HepG2 (cell line): ENCODE measurements around the gene OGFOD3. TPM values are rescaled to one million over a fixed set of nuclear protein-coding genes. Genes with fewer than 3 reads are reported as not detected.

Experiments
- ARNTL ChIP-seq: sonication (generic); formaldehyde crosslinking; IDR thresholded peaks from 2 replicates; pipeline ENCODE4 v1.4.0; 2020; ENCODE audit warnings: mild to moderate bottlenecking, missing genetic modification reagents
- ELF1 ChIP-seq: sonication (generic); formaldehyde crosslinking; IDR thresholded peaks from 2 replicates; pipeline ENCODE4 v1.4.0; 2020; ENCODE audit warnings: missing genetic modification reagents
- FOSL2 ChIP-seq: sonication (generic); formaldehyde crosslinking; IDR thresholded peaks from 2 replicates; pipeline ENCODE4 v1.4.0; 2020; ENCODE audit warnings: missing genetic modification reagents
- HOXD1 ChIP-seq: sonication (generic); formaldehyde crosslinking; IDR thresholded peaks from 2 replicates; pipeline ENCODE4 v1.5.0; 2020; ENCODE audit warnings: missing genetic modification reagents
- MATR3 ChIP-seq: sonication (generic); formaldehyde crosslinking; IDR thresholded peaks from 2 replicates; pipeline ENCODE4 v1.4.0; 2020; ENCODE audit warnings: missing genetic modification reagents
- ZBTB42 ChIP-seq: sonication (generic); formaldehyde crosslinking; IDR thresholded peaks from 2 replicates; pipeline ENCODE4 v1.5.0; 2020; ENCODE audit warnings: mild to moderate bottlenecking, missing genetic modification reagents
- ZFP37 ChIP-seq: sonication (generic); formaldehyde crosslinking; IDR thresholded peaks from 2 replicates; pipeline ENCODE4 v1.4.0; 2020; ENCODE audit warnings: missing genetic modification reagents, borderline replicate concordance
- ZNF10 ChIP-seq: sonication (generic); formaldehyde crosslinking; IDR thresholded peaks from 2 replicates; pipeline ENCODE4 v1.4.0; 2020; ENCODE audit warnings: mild to moderate bottlenecking, low read depth, missing genetic modification reagents, borderline replicate concordance
- ZNF234 ChIP-seq: sonication (generic); formaldehyde crosslinking; conservative IDR thresholded peaks from 2 replicates; pipeline ENCODE4 v1.5.1; 2020; ENCODE audit warnings: mild to moderate bottlenecking, missing genetic modification reagents
- ZNF337 ChIP-seq: sonication (generic); formaldehyde crosslinking; IDR thresholded peaks from 2 replicates; pipeline ENCODE4 v1.5.1; 2020; ENCODE audit warnings: missing genetic modification reagents, low read depth, mild to moderate bottlenecking, borderline replicate concordance
- ZNF558 ChIP-seq: sonication (generic); formaldehyde crosslinking; IDR thresholded peaks from 2 replicates; pipeline ENCODE4 v1.9.0; 2022; ENCODE audit warnings: mild to moderate bottlenecking, missing genetic modification reagents, borderline replicate concordance
- ZNF841 ChIP-seq: sonication (generic); formaldehyde crosslinking; IDR thresholded peaks from 2 replicates; pipeline ENCODE4 v1.8.1; 2023; ENCODE audit warnings: missing genetic modification reagents, borderline replicate concordance
- polyA plus RNA-seq, 8 experiments: library from polyadenylated mRNA; depleted of rRNA in 3 of 8; stranded (reverse) in 7 of 8; unstranded in 1 of 8; fragments of >200 nt; fragmentation: Illumina TruSeq in 4 of 8; extraction: Trizol in 4 of 8; gene quantifications; 2 replicates each; pipeline versions ENCODE4 v1.2.1 to v1.2.3, GENCODE V29; 2011 to 2016; ENCODE audit warnings: low read depth in 4 of 8, missing spikeins in 1 of 8, mixed read lengths in 1 of 8; ENCODE audit not compliant: insufficient read depth in 1 of 8
- total RNA-seq, 5 experiments: library from RNA; depleted of rRNA; stranded (reverse); fragments of >200 nt; fragmentation: Illumina TruSeq; extraction: Trizol; gene quantifications; 2 replicates each; pipeline ENCODE4 v1.2.3, GENCODE V29; 2016; ENCODE audit warnings: low read depth in 1 of 5
- TF ChIP-seq, protein P1 (sequence below): sonication (generic); formaldehyde crosslinking; IDR thresholded peaks from 2 replicates; pipeline ENCODE4 v1.8.0; 2022; ENCODE audit warnings: mild to moderate bottlenecking, missing genetic modification reagents, moderate library complexity
- TF ChIP-seq, protein P2 (sequence below): sonication (generic); formaldehyde crosslinking; IDR thresholded peaks from 2 replicates; pipeline ENCODE4 v1.5.0; 2020; ENCODE audit warnings: mild to moderate bottlenecking, missing genetic modification reagents
- TF ChIP-seq, protein P3 (sequence below): IDR thresholded peaks from 2 replicates; pipeline ENCODE4 v1.6.1; 2012; ENCODE audit warnings: low read length, improper control_type of control experiment
- TF ChIP-seq, protein P4 (sequence below): sonication (generic); formaldehyde crosslinking; IDR thresholded peaks from 2 replicates; pipeline ENCODE4 v1.5.0; 2020; ENCODE audit warnings: missing genetic modification reagents
- TF ChIP-seq, protein P5 (sequence below): sonication (generic); formaldehyde crosslinking; IDR thresholded peaks from 2 replicates; pipeline ENCODE4 v1.5.0; 2020; ENCODE audit warnings: missing genetic modification reagents
- TF ChIP-seq, protein P6 (sequence below): sonication (generic); formaldehyde crosslinking; conservative IDR thresholded peaks from 2 replicates; pipeline ENCODE4 v1.4.0; 2020; ENCODE audit warnings: missing genetic modification reagents

Gene OGFOD3
- total and polyA plus RNA-seq, 2 of the 13 experiments (the other 11 are each of a cell fraction or from before 2014, with no cell fraction given): 40.0 to 42.1 TPM

DNA sequence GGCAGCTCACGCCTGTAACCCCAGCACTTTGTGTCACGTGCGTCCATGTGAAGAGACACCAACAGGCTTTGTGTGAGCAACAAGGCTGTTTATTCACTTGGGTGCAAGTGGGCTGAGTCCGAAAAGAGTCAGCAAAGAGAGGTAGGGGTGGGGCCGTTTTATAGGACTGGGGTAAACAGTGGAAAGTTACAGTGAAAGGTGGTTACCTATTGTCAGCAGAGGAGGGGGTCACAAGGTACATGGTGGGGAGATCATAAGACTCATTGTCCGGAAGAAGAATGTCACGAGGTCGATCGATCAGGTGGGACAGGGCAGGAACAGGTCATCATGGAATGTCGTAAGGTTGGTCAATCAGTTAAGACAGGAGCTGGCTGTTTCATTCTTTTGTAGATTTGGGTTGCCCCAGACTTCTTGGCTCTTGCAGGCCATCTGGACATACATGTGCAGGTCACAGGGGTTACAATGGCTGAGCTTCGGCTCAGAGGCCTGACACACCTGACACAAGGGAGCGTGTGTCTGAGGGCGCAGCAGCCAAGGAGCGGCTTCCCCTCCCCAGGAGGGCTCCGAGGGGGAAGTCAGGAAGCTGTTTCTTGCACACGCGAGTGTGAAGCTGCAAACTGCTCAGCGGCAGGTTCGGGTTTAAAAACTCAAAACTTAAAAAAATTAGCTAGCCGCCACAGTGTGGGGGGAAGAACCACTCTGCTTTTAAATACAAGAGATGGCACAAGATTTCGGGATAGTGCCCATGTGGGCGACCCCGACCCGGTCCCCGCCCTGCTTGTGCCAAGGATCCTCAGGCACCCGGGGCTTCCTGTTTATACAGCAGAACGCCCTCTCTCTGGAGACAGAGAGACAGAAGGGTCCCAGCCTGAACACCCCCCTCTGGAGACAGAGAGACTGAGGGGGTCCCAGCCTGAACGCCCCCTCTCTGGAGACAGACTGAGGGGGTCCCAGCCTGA is 71.8 kb downstream of the OGFOD3 start (continued):
- TF ChIP-seq, protein P1, sequence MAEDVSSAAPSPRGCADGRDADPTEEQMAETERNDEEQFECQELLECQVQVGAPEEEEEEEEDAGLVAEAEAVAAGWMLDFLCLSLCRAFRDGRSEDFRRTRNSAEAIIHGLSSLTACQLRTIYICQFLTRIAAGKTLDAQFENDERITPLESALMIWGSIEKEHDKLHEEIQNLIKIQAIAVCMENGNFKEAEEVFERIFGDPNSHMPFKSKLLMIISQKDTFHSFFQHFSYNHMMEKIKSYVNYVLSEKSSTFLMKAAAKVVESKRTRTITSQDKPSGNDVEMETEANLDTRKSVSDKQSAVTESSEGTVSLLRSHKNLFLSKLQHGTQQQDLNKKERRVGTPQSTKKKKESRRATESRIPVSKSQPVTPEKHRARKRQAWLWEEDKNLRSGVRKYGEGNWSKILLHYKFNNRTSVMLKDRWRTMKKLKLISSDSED (CRISPR knock-in tag): no peak
- TF ChIP-seq, protein P2, sequence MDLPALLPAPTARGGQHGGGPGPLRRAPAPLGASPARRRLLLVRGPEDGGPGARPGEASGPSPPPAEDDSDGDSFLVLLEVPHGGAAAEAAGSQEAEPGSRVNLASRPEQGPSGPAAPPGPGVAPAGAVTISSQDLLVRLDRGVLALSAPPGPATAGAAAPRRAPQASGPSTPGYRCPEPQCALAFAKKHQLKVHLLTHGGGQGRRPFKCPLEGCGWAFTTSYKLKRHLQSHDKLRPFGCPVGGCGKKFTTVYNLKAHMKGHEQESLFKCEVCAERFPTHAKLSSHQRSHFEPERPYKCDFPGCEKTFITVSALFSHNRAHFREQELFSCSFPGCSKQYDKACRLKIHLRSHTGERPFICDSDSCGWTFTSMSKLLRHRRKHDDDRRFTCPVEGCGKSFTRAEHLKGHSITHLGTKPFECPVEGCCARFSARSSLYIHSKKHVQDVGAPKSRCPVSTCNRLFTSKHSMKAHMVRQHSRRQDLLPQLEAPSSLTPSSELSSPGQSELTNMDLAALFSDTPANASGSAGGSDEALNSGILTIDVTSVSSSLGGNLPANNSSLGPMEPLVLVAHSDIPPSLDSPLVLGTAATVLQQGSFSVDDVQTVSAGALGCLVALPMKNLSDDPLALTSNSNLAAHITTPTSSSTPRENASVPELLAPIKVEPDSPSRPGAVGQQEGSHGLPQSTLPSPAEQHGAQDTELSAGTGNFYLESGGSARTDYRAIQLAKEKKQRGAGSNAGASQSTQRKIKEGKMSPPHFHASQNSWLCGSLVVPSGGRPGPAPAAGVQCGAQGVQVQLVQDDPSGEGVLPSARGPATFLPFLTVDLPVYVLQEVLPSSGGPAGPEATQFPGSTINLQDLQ (CRISPR knock-in tag): no peak
- TF ChIP-seq, protein P3, sequence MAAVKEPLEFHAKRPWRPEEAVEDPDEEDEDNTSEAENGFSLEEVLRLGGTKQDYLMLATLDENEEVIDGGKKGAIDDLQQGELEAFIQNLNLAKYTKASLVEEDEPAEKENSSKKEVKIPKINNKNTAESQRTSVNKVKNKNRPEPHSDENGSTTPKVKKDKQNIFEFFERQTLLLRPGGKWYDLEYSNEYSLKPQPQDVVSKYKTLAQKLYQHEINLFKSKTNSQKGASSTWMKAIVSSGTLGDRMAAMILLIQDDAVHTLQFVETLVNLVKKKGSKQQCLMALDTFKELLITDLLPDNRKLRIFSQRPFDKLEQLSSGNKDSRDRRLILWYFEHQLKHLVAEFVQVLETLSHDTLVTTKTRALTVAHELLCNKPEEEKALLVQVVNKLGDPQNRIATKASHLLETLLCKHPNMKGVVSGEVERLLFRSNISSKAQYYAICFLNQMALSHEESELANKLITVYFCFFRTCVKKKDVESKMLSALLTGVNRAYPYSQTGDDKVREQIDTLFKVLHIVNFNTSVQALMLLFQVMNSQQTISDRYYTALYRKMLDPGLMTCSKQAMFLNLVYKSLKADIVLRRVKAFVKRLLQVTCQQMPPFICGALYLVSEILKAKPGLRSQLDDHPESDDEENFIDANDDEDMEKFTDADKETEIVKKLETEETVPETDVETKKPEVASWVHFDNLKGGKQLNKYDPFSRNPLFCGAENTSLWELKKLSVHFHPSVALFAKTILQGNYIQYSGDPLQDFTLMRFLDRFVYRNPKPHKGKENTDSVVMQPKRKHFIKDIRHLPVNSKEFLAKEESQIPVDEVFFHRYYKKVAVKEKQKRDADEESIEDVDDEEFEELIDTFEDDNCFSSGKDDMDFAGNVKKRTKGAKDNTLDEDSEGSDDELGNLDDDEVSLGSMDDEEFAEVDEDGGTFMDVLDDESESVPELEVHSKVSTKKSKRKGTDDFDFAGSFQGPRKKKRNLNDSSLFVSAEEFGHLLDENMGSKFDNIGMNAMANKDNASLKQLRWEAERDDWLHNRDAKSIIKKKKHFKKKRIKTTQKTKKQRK: no peak
- TF ChIP-seq ELF1 (CRISPR knock-in tag): peak; percentile 76
- no peak for TF ChIP-seq ZNF10
- peak; percentile 94 for TF ChIP-seq ZNF234 (CRISPR knock-in tag)
- no peak for TF ChIP-seq ZNF558 (CRISPR knock-in tag)
- peak; percentile 97 for TF ChIP-seq HOXD1 (CRISPR knock-in tag)
- TF ChIP-seq ZNF841 (CRISPR knock-in tag): no peak
- TF ChIP-seq ZBTB42: no peak
- TF ChIP-seq MATR3: no peak
- TF ChIP-seq ZFP37 (CRISPR knock-in tag): peak; percentile 88; the same call in 1 of the 2 replicates
- TF ChIP-seq, protein P4, sequence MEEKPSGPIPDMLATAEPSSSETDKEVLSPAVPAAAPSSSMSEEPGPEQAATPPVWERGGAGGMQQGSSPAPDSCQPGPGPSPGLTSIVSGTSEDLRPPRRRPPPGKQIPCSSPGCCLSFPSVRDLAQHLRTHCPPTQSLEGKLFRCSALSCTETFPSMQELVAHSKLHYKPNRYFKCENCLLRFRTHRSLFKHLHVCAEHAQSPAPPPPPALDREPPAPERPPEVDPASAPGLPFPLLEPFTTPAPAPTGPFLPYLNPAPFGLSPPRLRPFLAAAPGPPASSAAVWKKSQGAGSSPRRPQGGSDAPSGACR (CRISPR knock-in tag): no peak; the same call in 1 of the 2 replicates
- TF ChIP-seq FOSL2 (CRISPR knock-in tag): peak; percentile 97
- TF ChIP-seq, protein P5, sequence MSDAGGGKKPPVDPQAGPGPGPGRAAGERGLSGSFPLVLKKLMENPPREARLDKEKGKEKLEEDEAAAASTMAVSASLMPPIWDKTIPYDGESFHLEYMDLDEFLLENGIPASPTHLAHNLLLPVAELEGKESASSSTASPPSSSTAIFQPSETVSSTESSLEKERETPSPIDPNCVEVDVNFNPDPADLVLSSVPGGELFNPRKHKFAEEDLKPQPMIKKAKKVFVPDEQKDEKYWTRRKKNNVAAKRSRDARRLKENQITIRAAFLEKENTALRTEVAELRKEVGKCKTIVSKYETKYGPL (CRISPR knock-in tag): no peak
- TF ChIP-seq, protein P6, sequence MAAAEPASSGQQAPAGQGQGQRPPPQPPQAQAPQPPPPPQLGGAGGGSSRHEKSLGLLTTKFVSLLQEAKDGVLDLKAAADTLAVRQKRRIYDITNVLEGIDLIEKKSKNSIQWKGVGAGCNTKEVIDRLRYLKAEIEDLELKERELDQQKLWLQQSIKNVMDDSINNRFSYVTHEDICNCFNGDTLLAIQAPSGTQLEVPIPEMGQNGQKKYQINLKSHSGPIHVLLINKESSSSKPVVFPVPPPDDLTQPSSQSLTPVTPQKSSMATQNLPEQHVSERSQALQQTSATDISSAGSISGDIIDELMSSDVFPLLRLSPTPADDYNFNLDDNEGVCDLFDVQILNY: no peak
- no peak for TF ChIP-seq ZNF337 (CRISPR knock-in tag)
- TF ChIP-seq ARNTL (CRISPR knock-in tag): peak; percentile 98
